ENCODE measurements around the gene ATXN2. TPM values are rescaled to one million over a fixed set of nuclear protein-coding genes. Genes with fewer than 3 reads are reported as not detected.

The ATXN2 gene
- total RNA-seq, 2 experiments from 2014 or later, result 32.2 to 35.6 TPM

GRCh38 chr12:111407377-111408115 is 191.6 kb downstream of the ATXN2 start:
- H3K36me3 Mint-ChIP-seq (ENCODE audit: low read depth), result peaks cover 31% of the 10 kb centered on the region
- H3K27me3 Mint-ChIP-seq, result no peaks in the 10 kb centered on the region
- DNase-seq (no peak), ATAC-seq (no peak)
- peaks cover 68% of the 10 kb centered on the region for H3K4me1 Mint-ChIP-seq (ENCODE audit: low read depth)
- H3K4me3 Mint-ChIP-seq, result peak overlapping the region; percentile 97
- intact Hi-C loops (cut with micrococcal nuclease), result no loop called here
- ChIA-PET CTCF (interaction anchor here (10.5 to 25.6 kb wide), 2 partner anchors 11 to 30 kb away, joined by 91 to 1222 read pairs; no protein-coding TSS in a partner anchor), POLR2A (interaction anchor here (1.8 to 13.4 kb wide), 5 partner anchors 18 to 44 kb away, joined by 6 to 225 read pairs (median 30); no protein-coding TSS in a partner anchor)
- H3K27ac Mint-ChIP-seq, result peak overlapping the region; percentile 95
- TF ChIP-seq, protein P1, sequence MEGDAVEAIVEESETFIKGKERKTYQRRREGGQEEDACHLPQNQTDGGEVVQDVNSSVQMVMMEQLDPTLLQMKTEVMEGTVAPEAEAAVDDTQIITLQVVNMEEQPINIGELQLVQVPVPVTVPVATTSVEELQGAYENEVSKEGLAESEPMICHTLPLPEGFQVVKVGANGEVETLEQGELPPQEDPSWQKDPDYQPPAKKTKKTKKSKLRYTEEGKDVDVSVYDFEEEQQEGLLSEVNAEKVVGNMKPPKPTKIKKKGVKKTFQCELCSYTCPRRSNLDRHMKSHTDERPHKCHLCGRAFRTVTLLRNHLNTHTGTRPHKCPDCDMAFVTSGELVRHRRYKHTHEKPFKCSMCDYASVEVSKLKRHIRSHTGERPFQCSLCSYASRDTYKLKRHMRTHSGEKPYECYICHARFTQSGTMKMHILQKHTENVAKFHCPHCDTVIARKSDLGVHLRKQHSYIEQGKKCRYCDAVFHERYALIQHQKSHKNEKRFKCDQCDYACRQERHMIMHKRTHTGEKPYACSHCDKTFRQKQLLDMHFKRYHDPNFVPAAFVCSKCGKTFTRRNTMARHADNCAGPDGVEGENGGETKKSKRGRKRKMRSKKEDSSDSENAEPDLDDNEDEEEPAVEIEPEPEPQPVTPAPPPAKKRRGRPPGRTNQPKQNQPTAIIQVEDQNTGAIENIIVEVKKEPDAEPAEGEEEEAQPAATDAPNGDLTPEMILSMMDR (IDR thresholded peaks at IDR 0.05), result no peak
- H3K9me3 Mint-ChIP-seq, result no peaks in the 10 kb centered on the region

GRCh38 chr12:111406474-111407376 is 192.4 kb downstream of the ATXN2 start:
- CTCF ChIA-PET, result interaction anchor here (10.5 to 25.6 kb wide), 2 partner anchors 10 to 31 kb away, joined by 91 to 1222 read pairs; no protein-coding TSS in a partner anchor
- intact Hi-C loops (cut with micrococcal nuclease), result no loop called here
- Mint-ChIP-seq H3K36me3 (ENCODE audit: low read depth) (peaks cover 26% of the 10 kb centered on the region), H3K4me3 (peak overlapping the region; percentile 97), H3K27me3 (no peaks in the 10 kb centered on the region), H3K9me3 (no peaks in the 10 kb centered on the region), H3K4me1 (ENCODE audit: low read depth) (peaks cover 62% of the 10 kb centered on the region), H3K27ac (peak overlapping the region; percentile 95)
- POLR2A ChIA-PET, result interaction anchor here (1.8 to 13.4 kb wide), 4 partner anchors 19 to 38 kb away, joined by 6 to 225 read pairs (median 60); no protein-coding TSS in a partner anchor
- TF ChIP-seq, protein P1 (IDR thresholded peaks at IDR 0.05), result no peak
- peak; percentile 82 for DNase-seq
- no peak for ATAC-seq

DNA sequence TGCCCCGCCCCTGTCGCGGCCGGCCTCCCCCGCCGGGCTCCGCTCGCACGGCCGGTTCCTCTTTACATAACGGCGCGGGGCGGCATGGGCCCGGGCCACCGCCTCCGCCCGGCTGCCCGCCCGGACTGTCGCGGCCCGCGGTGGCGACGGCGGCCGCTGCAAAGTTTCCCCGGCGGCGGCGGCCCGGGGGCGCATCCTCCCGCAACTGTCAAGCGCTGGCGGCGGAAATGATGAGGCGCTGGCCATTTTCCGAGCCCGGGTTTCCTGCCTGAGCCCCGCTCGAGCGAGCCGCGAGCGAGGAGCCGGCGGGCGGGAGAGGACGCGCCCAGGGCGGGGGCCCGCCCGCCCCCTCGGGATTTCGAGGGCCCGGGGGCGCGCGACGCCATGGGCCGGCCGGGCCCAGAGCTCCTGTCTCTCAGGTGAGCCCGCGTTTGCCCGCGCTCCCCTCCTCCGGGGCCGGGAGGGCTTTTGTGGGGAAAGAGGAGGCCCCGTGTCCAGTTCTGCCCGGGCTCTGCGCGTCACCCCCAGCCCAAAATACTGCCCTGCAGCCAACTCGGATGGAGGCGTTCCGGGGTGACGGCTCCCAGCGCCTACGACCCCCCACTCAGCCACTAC is 193.1 kb downstream of the ATXN2 start, which contains the start of gene SH2B3:
Gene SH2B3 (plus strand): TSS at position 65 of the 615 bp plus-strand sequence. CDS start 12,223 bp downstream, outside the sequence.
- Mint-ChIP-seq H3K4me3 (peak within 1 kb of the TSS; percentile 97), H3K9me3 (no peaks in the 10 kb centered on the region), H3K4me1 (ENCODE audit: low read depth) (peaks cover 54% of the 10 kb centered on the region), H3K27me3 (no peaks in the 10 kb centered on the region), H3K27ac (peak within 1 kb of the TSS; percentile 96), H3K36me3 (ENCODE audit: low read depth) (peaks cover 26% of the 10 kb centered on the region)
- ATAC-seq, result peak; percentile 18
- ChIA-PET CTCF (interaction anchor here (10.5 to 25.6 kb wide), 2 partner anchors 10 to 32 kb away, joined by 91 to 1222 read pairs; no protein-coding TSS in a partner anchor), POLR2A (interaction anchor here (2.5 to 13.4 kb wide), 4 partner anchors 19 to 43 kb away, joined by 8 to 225 read pairs (median 60); no protein-coding TSS in a partner anchor)
- intact Hi-C loops (cut with micrococcal nuclease), result loop anchor here (2.0 kb wide), 1 partner anchor 25 kb away; no protein-coding TSS in a partner anchor
- peak; percentile 89 for DNase-seq
- TF ChIP-seq, protein P1 (IDR thresholded peaks at IDR 0.05), result no peak

DNA sequence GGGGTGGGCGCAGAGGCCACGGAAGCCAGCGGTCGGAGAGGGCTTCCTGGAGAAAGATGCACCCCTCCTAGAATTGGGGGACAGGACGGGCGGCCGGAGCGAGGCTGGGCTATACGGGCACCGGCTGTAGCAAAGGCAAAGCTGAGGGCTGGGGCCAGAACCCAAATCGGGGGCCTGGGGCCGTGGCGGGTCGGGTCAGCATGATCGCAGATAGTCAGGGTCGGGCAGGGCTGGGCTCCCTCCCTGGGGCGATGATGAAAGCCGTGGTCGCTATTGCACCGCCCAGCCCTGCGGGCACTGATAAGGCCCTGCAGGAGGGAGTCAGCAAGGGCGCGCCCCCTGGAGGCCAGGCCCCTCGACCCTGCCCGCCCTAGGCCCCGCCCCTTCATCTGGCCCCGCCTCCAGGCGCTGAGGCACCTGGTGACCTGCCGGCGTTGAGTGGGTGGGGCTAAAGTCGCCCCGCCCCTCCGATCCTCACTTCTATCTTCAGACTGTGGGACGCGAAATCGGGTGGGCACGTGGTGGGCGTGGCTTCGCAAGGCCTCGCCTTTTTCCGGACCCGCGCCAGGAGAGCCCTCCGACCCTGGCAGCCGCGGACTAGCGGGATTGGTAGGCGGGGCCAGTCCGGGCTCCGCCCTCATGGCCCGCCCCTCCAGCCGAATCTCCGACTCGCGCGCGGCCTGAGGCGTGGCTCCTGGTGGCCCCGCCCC is 193.8 kb downstream of the ATXN2 start:
- Mint-ChIP-seq H3K36me3 (ENCODE audit: low read depth) (peaks cover 26% of the 10 kb centered on the region), H3K4me3 (peak overlapping the region; percentile 73), H3K9me3 (no peaks in the 10 kb centered on the region), H3K4me1 (ENCODE audit: low read depth) (peaks cover 50% of the 10 kb centered on the region), H3K27me3 (no peaks in the 10 kb centered on the region), H3K27ac (peak overlapping the region; percentile 96)
- intact Hi-C loops (cut with micrococcal nuclease), result loop anchor here (2.0 kb wide), 1 partner anchor 25 kb away; no protein-coding TSS in a partner anchor
- ChIA-PET POLR2A (interaction anchor here (1.4 to 13.4 kb wide), 5 partner anchors 20 to 44 kb away, joined by 5 to 225 read pairs (median 33); no protein-coding TSS in a partner anchor), CTCF (interaction anchor here (10.5 to 25.6 kb wide), 2 partner anchors 9 to 32 kb away, joined by 91 to 1222 read pairs; no protein-coding TSS in a partner anchor)
- peak; percentile 100 for DNase-seq
- TF ChIP-seq, protein P1 (IDR thresholded peaks at IDR 0.05), result peak; percentile 58
- peak; percentile 81 for ATAC-seq

Measured in activated CD8-positive, alpha-beta T cell treated with anti-CD3 and anti-CD28 coated beads for 36 hours (primary cell).